GM19438 (cell line): ENCODE measurements around the gene MAGT1.
A peak's percentile ranks its signal among the peaks of the same experiment; 100 is the strongest.
"Not testable (repeated sequence)": the region's sequence is repeated elsewhere in the genome, so short reads cannot be mapped to it uniquely, and the experiment has no call there.

Experiments used
- ATAC-seq: cut with Tn5 transposase; IDR thresholded peaks from one replicate; pipeline ENCODE4 v1.9.1; 2021; ENCODE audit warnings: low read depth; ENCODE audit not compliant: unreplicated experiment

MAGT1 gene

DNA sequence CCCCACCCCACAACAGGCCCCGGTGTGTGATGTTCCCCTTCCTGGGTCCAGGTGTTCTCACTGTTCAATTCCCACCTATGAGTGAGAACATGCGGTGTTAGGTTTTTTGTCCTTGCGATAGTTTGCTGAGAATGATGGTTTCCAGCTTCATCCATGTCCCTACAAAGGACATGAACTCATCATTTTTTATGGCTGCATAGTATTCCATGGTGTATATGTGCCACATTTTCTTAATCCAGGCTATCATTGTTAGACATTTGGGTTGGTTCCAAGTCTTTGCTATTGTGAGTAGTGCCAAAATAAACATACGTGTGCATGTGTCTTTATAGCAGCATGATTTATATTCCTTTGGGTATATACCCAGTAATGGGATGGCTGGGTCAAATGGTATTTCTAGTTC lies 13.8 kb downstream of the MAGT1 start:
- not testable (repeated sequence) for ATAC-seq

DNA sequence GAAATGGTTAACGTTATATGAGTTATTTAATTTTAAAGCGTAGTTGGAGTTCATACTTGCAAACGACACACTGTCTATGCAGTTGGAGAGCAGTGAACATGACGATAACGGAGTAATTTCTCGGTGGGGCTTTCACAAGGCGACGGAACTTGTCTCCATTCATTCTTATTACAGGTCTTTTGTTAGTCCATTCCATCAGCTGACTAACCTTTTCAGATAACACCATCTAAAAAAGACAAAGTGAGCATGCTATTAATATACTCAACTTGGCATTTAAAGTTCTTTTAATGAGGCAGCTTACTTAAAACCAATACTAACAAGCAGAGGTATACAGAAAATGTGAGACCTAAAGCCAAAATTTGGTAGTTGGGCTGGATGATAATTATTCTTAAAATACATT lies 19.9 kb downstream of the MAGT1 start:
- no peak for ATAC-seq

DNA sequence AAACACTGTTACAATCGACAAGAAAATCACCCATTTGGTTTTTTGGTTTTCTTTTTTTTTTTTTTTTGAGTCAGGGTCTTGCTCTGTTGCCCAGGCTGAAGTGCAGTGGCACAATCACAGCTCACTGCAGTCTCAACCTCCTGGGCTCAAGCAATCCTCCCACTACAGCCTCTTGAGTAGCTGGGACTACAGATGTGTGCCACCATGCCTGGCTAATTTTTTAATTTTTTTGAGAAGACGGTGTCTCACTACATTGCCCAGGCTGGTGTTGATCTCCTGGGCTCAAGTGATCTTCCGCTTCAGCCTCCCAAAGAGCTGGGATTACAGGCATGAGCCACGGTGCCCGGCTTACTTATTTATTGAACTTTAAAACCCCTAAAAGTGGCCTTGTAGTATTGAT lies 63.7 kb downstream of the MAGT1 start:
- not testable (repeated sequence) for ATAC-seq

DNA sequence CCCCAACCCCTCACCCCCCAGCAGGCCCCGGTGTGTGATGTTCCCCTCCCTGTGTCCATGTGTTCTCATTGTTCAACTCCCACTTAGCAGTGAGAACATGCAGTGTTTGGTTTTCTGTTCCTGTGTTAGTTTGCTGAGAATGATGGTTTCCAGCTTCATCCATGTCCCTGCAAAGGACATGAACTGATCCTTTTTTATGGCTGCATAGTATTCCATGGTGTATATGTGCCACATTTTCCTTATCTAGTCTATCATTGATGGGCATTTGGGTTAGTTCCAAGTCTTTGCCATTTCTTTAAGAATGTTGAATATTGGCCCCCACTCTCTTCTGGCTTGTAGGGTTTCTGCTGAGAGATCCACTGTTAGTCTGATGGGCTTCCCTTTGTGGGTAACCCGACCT lies 73.2 kb downstream of the MAGT1 start:
- ATAC-seq, result not testable (repeated sequence)

DNA sequence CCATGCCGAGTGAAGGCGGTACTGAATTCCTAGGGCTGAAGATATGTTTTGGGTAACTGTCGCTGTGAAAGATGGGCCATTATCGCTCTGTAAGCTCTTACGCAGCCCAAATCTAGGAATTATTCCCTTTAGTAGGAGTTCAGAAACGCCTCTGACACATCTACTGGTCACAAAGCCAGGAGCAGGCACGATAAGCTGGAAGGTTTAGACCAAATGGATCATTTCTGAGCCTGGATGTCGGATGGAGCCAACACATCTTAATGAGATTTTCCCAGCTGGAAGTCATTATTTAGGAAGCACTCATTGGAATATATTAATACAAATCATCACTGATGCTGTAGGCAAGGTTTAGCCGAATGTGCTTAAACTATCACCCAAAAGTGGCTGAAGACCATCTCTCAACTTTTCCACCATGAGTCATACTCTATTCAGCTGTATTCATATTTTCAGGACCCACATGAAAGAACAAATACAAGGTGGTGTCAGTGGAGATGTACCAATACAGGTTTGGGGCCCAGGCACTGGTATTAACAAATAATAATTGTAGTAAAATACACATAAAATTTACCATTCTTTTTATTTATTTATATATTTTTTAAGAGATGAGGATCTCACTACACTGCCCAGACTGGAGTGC lies 75.0 kb downstream of the MAGT1 start:
- ATAC-seq, result no peak

DNA sequence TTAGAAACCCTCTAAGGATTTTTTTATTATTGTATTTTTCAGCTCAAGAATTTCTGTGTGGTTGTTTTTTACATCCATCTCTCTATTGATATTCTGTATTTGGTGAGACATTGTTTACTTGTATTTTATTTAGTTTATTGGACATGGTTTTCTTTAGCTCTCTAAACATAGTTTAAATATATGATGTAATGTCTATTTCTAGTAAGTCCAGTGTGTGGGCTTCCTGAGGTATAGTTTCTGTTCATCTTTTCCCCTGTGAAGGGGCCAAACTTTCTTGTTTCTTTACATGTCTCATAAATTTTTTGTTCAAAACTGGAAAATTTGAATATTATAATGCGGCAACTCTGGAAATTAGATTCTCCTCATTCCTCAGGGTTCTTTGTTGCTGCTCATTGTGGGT lies 81.0 kb downstream of the MAGT1 start:
- ATAC-seq, result no peak

DNA sequence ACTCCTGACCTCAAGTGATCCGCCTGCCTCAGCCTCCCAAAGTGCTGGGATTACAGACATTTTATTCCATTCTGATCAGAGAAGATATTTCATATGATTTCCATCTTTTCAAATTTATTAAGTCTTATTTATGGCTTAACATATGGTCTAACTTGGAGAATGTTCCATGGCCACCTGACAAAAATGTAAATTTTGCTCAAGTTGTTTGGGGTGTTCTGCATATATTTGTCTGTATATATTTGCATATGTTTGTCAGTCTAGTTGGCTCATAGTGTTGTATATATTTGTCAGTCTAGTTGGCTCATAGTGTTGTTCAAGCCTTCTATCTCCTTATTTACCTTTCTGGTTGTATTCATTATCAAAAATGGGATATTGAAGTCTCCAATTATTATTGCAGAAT lies 93.0 kb downstream of the MAGT1 start:
- ATAC-seq, result no peak

DNA sequence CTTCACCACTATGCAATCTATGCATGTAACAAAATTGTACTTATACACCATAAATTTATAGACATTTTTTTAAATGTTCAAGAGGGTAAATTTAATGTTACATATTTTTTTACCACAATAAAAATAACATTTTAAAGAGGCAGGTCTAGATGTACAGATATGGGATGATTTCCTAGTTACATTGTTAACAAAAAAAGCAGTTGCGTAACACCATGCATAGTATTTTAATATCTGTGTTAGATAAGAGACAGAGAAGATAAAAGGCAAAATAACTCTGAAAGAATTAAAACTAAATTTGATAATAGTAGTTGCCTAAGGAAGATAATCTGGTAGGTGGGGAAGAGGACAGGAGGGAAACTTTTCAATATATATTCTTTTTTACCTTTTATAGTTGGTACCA lies 100.1 kb downstream of the MAGT1 start:
- no peak for ATAC-seq

DNA sequence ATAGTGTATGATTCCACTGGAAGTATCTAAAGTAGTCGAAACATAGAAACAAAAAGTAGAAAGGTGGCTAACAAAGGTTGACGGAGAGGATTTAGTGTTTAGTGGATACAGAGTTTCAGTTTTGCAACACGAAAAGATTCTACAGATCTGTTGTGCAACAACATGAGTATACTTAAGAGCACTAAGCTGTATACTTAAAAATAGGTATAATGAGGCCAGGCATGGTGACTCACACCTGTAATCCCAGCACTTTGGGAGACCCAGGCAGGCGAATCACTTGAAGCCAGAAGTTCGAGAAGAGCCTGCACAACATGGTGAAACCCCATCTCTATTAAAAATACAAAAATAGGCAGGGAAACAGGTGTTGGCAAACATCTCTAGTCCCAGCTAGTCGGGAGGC lies 101.3 kb downstream of the MAGT1 start:
- no peak for ATAC-seq

DNA sequence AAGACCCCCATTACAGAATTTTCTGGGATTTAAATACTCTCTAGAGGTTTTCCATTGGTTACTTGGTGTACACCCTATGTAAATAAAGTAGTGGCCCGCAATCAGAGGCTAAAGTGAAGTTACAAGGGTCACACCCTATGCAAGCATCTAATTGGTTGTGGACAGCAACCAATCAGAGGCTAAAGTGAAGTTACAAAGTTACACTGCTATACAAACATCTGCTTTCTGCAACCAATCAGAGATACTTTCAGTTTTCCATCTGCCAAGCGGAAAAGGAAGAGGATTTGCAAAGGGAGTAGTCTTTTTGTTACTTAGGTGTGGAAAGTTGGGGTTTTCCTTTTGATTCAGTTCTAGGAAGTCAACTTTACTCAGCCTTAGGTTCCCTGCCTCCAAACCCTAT lies 107.2 kb downstream of the MAGT1 start:
- ATAC-seq, result no peak

DNA sequence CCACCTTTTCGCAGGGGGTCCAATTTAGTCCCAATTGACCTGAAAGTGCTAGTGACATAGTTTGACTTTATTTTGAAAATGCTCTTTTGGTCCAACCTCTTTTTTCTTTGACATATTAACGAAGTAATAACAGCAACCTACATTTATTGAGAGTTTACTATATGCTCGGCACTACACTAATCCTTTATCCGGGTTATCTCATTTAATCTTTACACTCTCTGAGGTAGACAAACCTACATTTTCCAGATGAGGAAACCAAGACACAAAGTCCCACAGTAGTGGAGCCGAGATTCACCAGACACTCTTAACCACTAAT lies 108.9 kb downstream of the MAGT1 start:
- ATAC-seq, result peak; percentile 2

DNA sequence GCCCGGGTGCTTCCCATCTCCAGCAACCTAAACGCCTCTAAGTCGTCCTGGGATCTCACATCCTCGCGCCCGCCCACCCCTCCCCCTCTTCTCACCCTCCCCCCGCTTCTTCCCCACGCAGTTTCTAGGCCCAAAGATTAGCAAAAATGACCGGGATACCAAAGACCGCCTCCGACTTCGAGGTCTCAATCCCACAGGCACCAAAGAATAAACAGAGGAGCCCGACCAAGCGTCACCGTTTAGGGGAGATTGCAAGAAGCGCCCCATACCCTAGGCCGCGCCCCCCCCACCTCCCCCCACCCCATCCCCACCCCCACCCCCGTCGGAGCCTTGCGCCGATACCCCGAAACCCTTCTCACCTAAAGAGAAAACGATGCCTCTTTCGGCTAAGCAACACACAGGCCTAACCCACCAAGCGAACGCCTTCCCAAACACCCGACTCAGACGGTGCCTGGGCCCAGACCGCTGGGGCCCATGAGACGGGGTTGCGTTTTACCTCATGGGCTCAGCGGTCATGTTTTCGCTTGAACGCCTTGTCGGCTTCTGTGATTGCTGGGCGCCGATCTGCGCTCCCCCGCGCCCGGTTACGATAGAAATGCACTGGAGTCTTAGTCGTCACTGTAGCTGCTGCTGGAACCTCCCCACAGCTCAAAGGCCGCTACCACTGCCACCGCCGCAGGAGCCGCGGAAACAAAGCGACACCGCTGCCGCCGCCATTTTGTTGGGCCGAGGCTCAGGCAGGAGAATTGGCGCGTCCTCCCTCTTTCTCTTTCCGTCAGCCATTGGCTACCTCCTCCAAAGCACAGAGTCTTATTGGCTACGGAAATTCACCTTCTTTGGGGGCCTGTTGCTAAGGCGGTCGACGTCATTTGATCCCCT lies 109.5 kb downstream of the MAGT1 start, which contains the start of gene ATRX:
TSS of gene ATRX (minus strand) at position 731 of the 879 bp plus-strand sequence. CDS start at position 516, 215 bp downstream.
- peak; percentile 96 for ATAC-seq

DNA sequence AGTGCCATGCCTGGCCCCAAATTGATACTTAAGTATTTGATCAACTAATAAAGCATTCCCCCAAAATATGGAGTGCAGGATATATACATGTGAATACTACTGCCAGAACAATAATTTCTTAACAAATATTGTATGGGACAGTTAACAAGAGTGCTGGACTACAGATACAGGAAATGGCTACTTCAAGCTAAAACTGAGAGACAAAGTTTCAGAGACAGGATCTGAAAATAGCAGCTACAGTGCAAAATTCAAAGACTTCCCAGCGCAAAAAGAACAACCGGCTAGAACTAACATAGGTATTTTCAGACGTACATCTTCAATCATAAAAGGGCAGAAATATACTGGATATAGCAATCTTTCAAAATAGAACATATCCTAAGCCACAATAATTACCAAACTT lies 115.5 kb downstream of the MAGT1 start:
- no peak for ATAC-seq

DNA sequence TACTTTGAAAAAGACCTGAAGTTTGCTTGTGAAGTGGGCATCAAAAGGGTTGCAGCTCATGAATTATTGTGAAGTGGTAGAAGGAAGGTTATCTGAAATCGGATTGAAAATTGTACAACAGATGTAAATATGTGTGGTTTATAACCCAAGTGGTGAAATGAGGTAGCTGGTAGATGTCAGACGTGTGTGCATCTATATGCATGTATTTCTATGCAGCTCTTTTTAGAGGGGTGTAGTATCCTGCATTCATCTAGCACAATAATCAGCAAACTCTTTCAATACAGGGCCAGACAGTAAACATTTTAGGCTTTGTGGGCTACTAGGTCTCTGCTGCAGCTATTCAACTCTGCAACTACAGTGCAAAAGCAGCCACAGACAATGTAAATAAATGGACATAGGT lies 118.6 kb downstream of the MAGT1 start:
- no peak for ATAC-seq
